Upper lobe of left lung (tissue), 4 donors: Measurements from ENCODE around the gene VRK2.
"Not testable (repeated sequence)": the region's sequence is repeated elsewhere in the genome, so short reads cannot be mapped to it uniquely, and the experiment has no call there.

Experiments
- EP300 ChIP-seq, 4 donors: sonication (generic); formaldehyde crosslinking; IDR thresholded peaks; one replicate each; pipeline ENCODE4 v1.5.1; 2017; ENCODE audit warnings: antibody characterized with exemption in 4 of 4, control low read depth in 2 of 4
- TF ChIP-seq, protein P1 (sequence below), 6 experiments: fragments of 450-650 bp in 4 of 6; fragments of 200-600 bp in 2 of 6; sonication (generic) in 2 of 6; IDR thresholded peaks; one replicate each; pipeline ENCODE4 v1.5.1; 2016 to 2019; ENCODE audit warnings: antibody characterized with exemption in 6 of 6

DNA sequence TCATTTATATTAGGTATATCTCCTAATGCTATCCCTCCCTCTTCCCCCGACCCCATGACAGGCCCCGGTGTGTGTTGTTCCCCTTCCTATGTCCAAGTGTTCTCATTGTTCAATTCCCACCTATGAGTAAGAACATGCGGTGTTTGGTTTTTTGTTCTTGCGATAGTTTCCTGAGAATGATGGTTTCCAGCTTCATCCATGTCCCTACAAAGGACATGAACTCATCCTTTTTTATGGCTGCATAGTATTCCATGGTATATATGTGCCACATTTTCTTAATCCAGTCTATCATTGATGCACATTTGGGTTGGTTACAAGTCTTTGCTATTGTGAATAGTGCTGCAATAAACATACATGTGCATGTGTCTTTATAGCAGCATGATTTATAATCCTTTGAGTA, 46.2 kb downstream of the VRK2 start:
- TF ChIP-seq, protein P1, sequence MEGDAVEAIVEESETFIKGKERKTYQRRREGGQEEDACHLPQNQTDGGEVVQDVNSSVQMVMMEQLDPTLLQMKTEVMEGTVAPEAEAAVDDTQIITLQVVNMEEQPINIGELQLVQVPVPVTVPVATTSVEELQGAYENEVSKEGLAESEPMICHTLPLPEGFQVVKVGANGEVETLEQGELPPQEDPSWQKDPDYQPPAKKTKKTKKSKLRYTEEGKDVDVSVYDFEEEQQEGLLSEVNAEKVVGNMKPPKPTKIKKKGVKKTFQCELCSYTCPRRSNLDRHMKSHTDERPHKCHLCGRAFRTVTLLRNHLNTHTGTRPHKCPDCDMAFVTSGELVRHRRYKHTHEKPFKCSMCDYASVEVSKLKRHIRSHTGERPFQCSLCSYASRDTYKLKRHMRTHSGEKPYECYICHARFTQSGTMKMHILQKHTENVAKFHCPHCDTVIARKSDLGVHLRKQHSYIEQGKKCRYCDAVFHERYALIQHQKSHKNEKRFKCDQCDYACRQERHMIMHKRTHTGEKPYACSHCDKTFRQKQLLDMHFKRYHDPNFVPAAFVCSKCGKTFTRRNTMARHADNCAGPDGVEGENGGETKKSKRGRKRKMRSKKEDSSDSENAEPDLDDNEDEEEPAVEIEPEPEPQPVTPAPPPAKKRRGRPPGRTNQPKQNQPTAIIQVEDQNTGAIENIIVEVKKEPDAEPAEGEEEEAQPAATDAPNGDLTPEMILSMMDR (IDR thresholded peaks at IDR 0.05), result not testable (repeated sequence)
- not testable (repeated sequence) for TF ChIP-seq EP300 (IDR thresholded peaks at IDR 0.05)
